ENCODE data around the gene CREM. TPM values are rescaled to one million over a fixed set of nuclear protein-coding genes. Genes with fewer than 3 reads are reported as not detected.

CREM gene
- total RNA-seq, 1 donor from 2014 or later, result 39.4 TPM

DNA sequence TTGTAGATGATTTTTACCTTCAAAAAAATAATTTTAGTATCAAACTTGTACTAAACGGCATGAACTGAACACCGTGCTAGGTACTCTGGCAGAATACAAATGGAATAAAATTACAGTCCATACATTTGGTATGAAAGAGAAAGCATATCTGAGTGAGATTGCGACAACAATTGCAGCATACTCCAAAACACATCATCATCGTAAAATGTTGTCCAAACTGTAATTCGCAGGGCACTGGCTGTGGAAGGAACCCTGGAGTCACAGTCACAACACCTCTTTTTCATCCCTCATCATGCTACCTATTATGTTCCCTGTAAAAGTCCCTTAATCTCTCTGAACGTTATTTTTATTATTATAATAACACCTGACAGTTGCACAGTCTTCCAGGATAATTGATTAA lies 13.5 kb downstream of the CREM start:
- Histone ChIP-seq H3K4me3 (ENCODE audit: low read depth, low read length) (no peak overlapping the region), H3K36me3 (ENCODE audit: control insufficient read depth, insufficient read depth, low read length) (no peaks in the 10 kb centered on the region), H3K27me3 (ENCODE audit: control insufficient read depth, insufficient read depth, low read length) (no peaks in the 10 kb centered on the region)
- DNase-seq (ENCODE audit: low read depth), result no peak
- TF ChIP-seq, protein P1, sequence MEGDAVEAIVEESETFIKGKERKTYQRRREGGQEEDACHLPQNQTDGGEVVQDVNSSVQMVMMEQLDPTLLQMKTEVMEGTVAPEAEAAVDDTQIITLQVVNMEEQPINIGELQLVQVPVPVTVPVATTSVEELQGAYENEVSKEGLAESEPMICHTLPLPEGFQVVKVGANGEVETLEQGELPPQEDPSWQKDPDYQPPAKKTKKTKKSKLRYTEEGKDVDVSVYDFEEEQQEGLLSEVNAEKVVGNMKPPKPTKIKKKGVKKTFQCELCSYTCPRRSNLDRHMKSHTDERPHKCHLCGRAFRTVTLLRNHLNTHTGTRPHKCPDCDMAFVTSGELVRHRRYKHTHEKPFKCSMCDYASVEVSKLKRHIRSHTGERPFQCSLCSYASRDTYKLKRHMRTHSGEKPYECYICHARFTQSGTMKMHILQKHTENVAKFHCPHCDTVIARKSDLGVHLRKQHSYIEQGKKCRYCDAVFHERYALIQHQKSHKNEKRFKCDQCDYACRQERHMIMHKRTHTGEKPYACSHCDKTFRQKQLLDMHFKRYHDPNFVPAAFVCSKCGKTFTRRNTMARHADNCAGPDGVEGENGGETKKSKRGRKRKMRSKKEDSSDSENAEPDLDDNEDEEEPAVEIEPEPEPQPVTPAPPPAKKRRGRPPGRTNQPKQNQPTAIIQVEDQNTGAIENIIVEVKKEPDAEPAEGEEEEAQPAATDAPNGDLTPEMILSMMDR (IDR thresholded peaks at IDR 0.05; ENCODE audit: insufficient read depth, low read length, poor library complexity, severe bottlenecking), result no peak

DNA sequence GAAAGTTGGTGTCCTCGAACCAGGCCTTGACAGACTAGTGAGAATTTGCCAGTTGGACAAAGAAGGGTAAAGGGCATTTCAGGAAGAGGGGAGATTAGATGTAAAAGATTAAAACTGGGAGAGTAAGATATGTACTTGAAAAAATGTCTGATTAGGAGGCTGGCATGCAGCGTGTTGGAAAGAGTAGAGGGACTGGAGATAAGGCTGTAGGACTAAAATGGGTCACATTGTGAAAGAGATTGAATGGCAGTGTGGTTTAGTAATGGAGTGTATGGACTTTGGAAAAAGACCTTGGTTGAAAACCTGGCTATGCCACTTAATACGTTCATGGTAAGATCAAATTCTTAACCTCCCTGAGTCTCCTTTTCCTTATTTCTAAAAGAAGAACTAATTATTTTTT lies 14.1 kb downstream of the CREM start:
- TF ChIP-seq, protein P1 (IDR thresholded peaks at IDR 0.05; ENCODE audit: insufficient read depth, low read length, poor library complexity, severe bottlenecking), result no peak
- H3K36me3 ChIP-seq (ENCODE audit: control insufficient read depth, insufficient read depth, low read length), result no peaks in the 10 kb centered on the region
- no peaks in the 10 kb centered on the region for H3K27me3 ChIP-seq (ENCODE audit: control insufficient read depth, insufficient read depth, low read length)
- DNase-seq (ENCODE audit: low read depth), result no peak
- H3K4me3 ChIP-seq (ENCODE audit: low read depth, low read length), result no peak overlapping the region

DNA sequence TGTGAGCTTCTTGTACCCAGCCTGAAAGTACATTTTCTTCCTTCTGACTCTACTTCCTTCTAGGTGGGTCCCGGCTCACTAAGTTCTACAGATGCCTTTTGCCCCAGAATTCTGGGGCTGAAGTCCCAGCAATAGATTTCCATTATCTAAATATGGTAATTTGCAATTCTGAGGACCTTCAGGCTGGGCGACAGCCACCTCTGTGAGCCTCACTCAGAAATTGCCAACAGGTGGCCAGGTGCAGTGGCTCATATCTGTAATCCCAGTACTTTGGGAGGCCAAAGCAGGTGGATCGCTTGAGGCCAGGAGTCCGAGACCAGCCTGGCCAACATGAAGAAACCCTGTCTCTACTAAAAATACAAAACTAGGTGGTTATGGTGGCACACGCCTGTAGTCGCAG lies 23.7 kb downstream of the CREM start:
- Histone ChIP-seq H3K4me3 (ENCODE audit: low read depth, low read length) (no peak overlapping the region), H3K27me3 (ENCODE audit: control insufficient read depth, insufficient read depth, low read length) (no peaks in the 10 kb centered on the region), H3K36me3 (ENCODE audit: control insufficient read depth, insufficient read depth, low read length) (no peaks in the 10 kb centered on the region)
- TF ChIP-seq, protein P1 (IDR thresholded peaks at IDR 0.05; ENCODE audit: insufficient read depth, low read length, poor library complexity, severe bottlenecking), result no peak
- no peak for DNase-seq (ENCODE audit: low read depth)

DNA sequence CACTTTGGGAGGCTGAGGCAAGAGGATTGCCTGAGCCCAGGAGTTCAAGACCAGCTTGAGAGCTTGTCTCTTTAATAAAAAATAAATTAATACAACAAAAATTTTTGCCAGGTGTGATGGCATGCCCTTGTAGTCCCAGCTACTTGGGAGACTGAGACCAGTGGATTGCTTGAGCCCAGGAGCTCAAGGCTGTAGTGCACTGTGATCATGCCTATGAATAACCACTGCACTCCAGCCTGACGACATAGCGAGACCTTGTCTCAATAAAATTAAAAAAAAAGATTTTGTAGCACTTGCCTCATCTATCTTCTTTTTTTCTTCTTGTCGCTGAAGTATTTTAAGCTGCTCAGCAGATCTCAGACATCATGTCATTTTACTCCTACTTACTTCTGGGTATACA lies 26.3 kb downstream of the CREM start:
- no peaks in the 10 kb centered on the region for H3K27me3 ChIP-seq (ENCODE audit: control insufficient read depth, insufficient read depth, low read length)
- no peak overlapping the region for H3K4me3 ChIP-seq (ENCODE audit: low read depth, low read length)
- no peaks in the 10 kb centered on the region for H3K36me3 ChIP-seq (ENCODE audit: control insufficient read depth, insufficient read depth, low read length)
- TF ChIP-seq, protein P1 (IDR thresholded peaks at IDR 0.05; ENCODE audit: insufficient read depth, low read length, poor library complexity, severe bottlenecking), result no peak
- no peak for DNase-seq (ENCODE audit: low read depth)

DNA sequence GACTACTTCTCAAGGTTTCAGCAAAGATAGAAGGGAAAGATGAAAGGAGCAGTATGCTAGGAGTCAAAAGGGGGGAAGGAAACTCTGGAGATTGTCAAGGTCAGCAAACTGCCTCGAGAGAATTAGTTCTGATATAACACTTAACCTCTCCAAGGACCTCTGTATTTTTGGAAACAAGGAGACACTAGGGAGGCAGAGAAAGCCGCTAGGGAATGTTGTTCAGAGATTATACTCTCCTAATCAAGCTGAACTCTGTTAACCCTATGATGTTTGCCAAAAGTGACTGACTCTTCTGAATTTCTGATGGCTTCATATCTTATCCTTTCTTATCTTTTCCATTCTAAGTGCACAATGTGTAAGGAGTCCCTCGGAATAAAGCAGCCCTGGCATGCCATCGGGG lies 27.1 kb downstream of the CREM start:
- H3K4me3 ChIP-seq (ENCODE audit: low read depth, low read length), result no peak overlapping the region
- no peaks in the 10 kb centered on the region for H3K36me3 ChIP-seq (ENCODE audit: control insufficient read depth, insufficient read depth, low read length)
- H3K27me3 ChIP-seq (ENCODE audit: control insufficient read depth, insufficient read depth, low read length), result no peaks in the 10 kb centered on the region
- TF ChIP-seq, protein P1 (IDR thresholded peaks at IDR 0.05; ENCODE audit: insufficient read depth, low read length, poor library complexity, severe bottlenecking), result no peak
- no peak for DNase-seq (ENCODE audit: low read depth)

DNA sequence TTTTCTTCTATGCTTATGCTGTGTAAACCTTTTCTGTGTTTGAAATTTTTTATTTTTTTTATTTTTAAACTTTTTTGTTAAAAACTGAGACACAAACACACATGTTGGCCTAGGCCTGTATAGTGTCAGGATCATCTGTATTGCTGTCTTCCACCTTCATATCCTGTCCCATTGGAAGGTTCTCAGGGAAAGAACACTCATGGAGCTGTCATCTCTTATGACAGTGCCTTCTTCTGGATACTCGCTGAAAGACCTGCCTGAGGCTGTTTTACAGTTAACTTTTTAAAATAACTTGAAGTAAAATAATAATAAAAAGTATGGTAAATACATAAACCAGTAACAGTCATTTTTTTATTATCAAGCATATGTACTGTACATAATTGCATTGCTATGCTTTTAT lies 34.1 kb downstream of the CREM start:
- no peak for DNase-seq (ENCODE audit: low read depth)
- TF ChIP-seq, protein P1 (IDR thresholded peaks at IDR 0.05; ENCODE audit: insufficient read depth, low read length, poor library complexity, severe bottlenecking), result no peak
- H3K4me3 ChIP-seq (ENCODE audit: low read depth, low read length), result no peak overlapping the region

More for the DNA sequence above, 34.1 kb downstream of the CREM start:
- H3K36me3 ChIP-seq (ENCODE audit: control insufficient read depth, insufficient read depth, low read length), result no peaks in the 10 kb centered on the region
- H3K27me3 ChIP-seq (ENCODE audit: control insufficient read depth, insufficient read depth, low read length), result no peaks in the 10 kb centered on the region

All from kidney epithelial cell (primary cell).